Non-pigmented ciliary epithelial cell (primary cell): Measurements from ENCODE around the gene SREBF1.

Experiments
- DNase-seq: peaks from one replicate; pipeline ENCODE4 v3.0.0-alpha.2; 2010; ENCODE audit warnings: low read depth

SREBF1 gene

GRCh38 chr17:17857496-17857895 lies 20.7 kb upstream of the SREBF1 start:
- DNase-seq = no peak

GRCh38 chr17:17856386-17856785 lies 19.6 kb upstream of the SREBF1 start:
- DNase-seq = no peak

- DNase-seq = no peak
These were observed 19.2 kb upstream of the SREBF1 start for GRCh38 chr17:17855976-17856375.

- DNase-seq = no peak
These were observed 17.1 kb upstream of the SREBF1 start for GRCh38 chr17:17853811-17854447.

GRCh38 chr17:17852930-17853329 lies 16.1 kb upstream of the SREBF1 start:
- no peak for DNase-seq

GRCh38 chr17:17851103-17852002 lies 14.6 kb upstream of the SREBF1 start:
- no peak for DNase-seq

- no peak for DNase-seq
These were observed 13.1 kb upstream of the SREBF1 start for GRCh38 chr17:17849845-17850373.

GRCh38 chr17:17849147-17849820 lies 12.5 kb upstream of the SREBF1 start:
- DNase-seq = no peak

- DNase-seq = no peak
These were observed 11.7 kb upstream of the SREBF1 start for GRCh38 chr17:17848311-17849082.

GRCh38 chr17:17847726-17848125 lies 10.9 kb upstream of the SREBF1 start:
- DNase-seq = no peak

- no peak for DNase-seq
These were observed 10.4 kb upstream of the SREBF1 start for GRCh38 chr17:17847118-17847689.

- no peak for DNase-seq
These were observed 9.9 kb upstream of the SREBF1 start for GRCh38 chr17:17846645-17847044.

- no peak for DNase-seq
These were observed 9.2 kb upstream of the SREBF1 start for GRCh38 chr17:17846003-17846402.

GRCh38 chr17:17845046-17845775 lies 8.4 kb upstream of the SREBF1 start:
- DNase-seq = no peak

GRCh38 chr17:17844500-17844899 lies 7.7 kb upstream of the SREBF1 start:
- DNase-seq = no peak

GRCh38 chr17:17844079-17844478 lies 7.3 kb upstream of the SREBF1 start:
- DNase-seq = no peak

- DNase-seq = no peak
These were observed 6.3 kb upstream of the SREBF1 start for GRCh38 chr17:17843096-17843495.

GRCh38 chr17:17842111-17842876 lies 5.5 kb upstream of the SREBF1 start:
- DNase-seq = no peak

GRCh38 chr17:17841601-17842025 lies 4.8 kb upstream of the SREBF1 start:
- DNase-seq = no peak
